ENCODE results near the gene BID. TPM values are rescaled to one million over a fixed set of nuclear protein-coding genes. Genes with fewer than 3 reads are reported as not detected.

The BID gene
- total and polyA plus RNA-seq, 10 of the 15 experiments (the other 5 are each of a cell fraction or from before 2014, with no cell fraction given), result 7.9 to 241 (median 136) TPM

DNA sequence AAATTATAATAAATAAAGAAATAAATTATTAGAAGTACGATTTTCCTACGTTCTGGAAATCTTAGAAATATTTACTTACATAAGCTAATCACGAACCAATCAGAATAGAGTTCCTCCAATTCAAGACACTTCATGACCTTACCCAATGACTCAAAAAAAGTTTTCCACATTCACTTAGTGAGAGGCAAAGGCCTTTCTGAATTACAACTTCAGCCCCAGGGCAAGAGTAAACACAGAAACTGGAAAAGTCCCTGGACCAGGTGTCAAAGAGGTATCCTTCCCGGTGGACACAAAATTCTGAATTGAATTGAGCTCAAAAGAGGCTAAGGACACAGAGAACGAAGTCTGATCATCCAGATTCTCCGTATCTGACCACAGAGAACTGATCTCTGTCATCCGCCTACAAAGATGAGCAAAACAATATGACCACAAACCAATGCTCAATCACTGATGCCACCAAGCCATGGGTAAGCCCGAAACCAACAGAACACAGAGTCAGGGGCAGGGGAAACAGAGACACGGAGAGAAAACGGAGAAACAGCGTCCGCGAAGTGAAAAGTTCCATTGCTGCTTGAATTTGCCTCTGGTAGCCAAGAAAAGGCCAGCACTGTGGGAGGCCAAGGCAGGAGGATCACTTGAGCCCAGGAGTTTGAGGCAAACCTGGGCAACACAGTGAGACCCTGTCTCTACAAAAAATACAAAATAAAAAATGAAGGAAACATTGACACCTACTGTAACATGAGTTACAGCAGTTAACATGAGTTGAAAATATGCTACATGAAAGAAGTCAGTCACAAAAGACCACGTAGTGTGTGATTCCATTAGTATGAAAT lies 6.8 kb downstream of the BID start (continued):
- TF ChIP-seq EP300 (IDR thresholded peaks at IDR 0.05; ENCODE audit: borderline replicate concordance in 1 of 2, control insufficient read depth in 1 of 2, low read depth in 2 of 2, low read length in 2 of 2) (peak; percentile 53 to 90; a peak in 3 of 4 replicates), POU2F2 (IDR thresholded peaks at IDR 0.05; ENCODE audit: borderline replicate concordance, low read depth, low read length) (peak; percentile 83; the same call in 1 of the 3 replicates), MEF2B (IDR thresholded peaks at IDR 0.05; ENCODE audit: partially characterized antibody, poor library complexity, severe bottlenecking) (peak; percentile 29), ATF7 (IDR thresholded peaks at IDR 0.05; ENCODE audit: low read depth) (peak; percentile 76), ZNF24 (IDR thresholded peaks at IDR 0.05) (peak; percentile 60; the same call in 1 of the 2 replicates), SUZ12 (IDR thresholded peaks at IDR 0.05; ENCODE audit: unreplicated experiment) (no peak), HDAC6 (IDR thresholded peaks at IDR 0.05; ENCODE audit: unreplicated experiment) (no peak), NR2C2 (IDR thresholded peaks at IDR 0.05; ENCODE audit: borderline replicate concordance, control insufficient read depth, insufficient read length, low read depth) (no peak), IKZF2 (IDR thresholded peaks at IDR 0.05) (peak; percentile 91 to 96), ZNF207 (IDR thresholded peaks at IDR 0.05; ENCODE audit: borderline replicate concordance) (no peak; the same call in 1 of the 2 replicates), REST (IDR thresholded peaks at IDR 0.05; ENCODE audit: low read depth, low read length) (no peak), NBN (IDR thresholded peaks at IDR 0.05) (no peak; the same call in 1 of the 2 replicates), SUPT20H (IDR thresholded peaks at IDR 0.05; ENCODE audit: borderline replicate concordance, control insufficient read depth, low read depth, low read length) (no peak), CTCF (IDR thresholded peaks at IDR 0.05 in 2 of 3, conservative IDR thresholded peaks at IDR 0.05 in 1 of 3; ENCODE audit: control insufficient read depth in 2 of 3, extremely low read depth in 1 of 3, insufficient read depth in 1 of 3, low read depth in 3 of 3, low read length in 3 of 3) (no peak), YY1 (IDR thresholded peaks at IDR 0.05; ENCODE audit: low read depth, low read length) (peak; percentile 35; the same call in 1 of the 2 replicates), MTA3 (IDR thresholded peaks at IDR 0.05; ENCODE audit: borderline replicate concordance, low read length) (peak; percentile 87), CBX3 (IDR thresholded peaks at IDR 0.05; ENCODE audit: borderline replicate concordance, low read depth) (no peak)
- TF ChIP-seq, protein P1, sequence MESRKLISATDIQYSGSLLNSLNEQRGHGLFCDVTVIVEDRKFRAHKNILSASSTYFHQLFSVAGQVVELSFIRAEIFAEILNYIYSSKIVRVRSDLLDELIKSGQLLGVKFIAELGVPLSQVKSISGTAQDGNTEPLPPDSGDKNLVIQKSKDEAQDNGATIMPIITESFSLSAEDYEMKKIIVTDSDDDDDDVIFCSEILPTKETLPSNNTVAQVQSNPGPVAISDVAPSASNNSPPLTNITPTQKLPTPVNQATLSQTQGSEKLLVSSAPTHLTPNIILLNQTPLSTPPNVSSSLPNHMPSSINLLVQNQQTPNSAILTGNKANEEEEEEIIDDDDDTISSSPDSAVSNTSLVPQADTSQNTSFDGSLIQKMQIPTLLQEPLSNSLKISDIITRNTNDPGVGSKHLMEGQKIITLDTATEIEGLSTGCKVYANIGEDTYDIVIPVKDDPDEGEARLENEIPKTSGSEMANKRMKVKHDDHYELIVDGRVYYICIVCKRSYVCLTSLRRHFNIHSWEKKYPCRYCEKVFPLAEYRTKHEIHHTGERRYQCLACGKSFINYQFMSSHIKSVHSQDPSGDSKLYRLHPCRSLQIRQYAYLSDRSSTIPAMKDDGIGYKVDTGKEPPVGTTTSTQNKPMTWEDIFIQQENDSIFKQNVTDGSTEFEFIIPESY (IDR thresholded peaks at IDR 0.05), result no peak

All from GM12878 (cell line).